Measurements from ENCODE around the gene KRTAP5-3.
"Not testable (repeated sequence)": the region's sequence is repeated elsewhere in the genome, so short reads cannot be mapped to it uniquely, and the experiment has no call there.

The KRTAP5-3 gene

DNA sequence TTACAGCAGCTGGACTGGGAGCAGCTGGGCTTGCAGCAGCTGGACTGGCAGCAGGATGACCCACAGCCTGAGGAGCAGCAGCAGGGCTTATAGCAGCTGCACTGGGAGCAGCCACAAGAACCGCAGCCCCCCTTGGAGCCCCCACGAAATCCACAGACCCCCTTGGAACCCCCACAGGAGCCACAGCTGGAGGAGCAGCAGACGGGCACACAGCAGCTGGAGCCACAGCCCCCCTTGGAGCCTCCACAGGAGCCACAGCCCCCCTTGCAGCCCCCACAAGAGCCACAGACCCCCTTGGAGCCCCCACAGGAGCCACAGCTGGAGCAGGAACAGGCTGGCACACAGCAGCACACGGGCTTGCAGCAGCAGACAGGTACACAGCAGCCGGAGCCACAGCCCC is 362 bp downstream of the KRTAP5-3 start:
- not testable (repeated sequence) for DNase-seq

DNA sequence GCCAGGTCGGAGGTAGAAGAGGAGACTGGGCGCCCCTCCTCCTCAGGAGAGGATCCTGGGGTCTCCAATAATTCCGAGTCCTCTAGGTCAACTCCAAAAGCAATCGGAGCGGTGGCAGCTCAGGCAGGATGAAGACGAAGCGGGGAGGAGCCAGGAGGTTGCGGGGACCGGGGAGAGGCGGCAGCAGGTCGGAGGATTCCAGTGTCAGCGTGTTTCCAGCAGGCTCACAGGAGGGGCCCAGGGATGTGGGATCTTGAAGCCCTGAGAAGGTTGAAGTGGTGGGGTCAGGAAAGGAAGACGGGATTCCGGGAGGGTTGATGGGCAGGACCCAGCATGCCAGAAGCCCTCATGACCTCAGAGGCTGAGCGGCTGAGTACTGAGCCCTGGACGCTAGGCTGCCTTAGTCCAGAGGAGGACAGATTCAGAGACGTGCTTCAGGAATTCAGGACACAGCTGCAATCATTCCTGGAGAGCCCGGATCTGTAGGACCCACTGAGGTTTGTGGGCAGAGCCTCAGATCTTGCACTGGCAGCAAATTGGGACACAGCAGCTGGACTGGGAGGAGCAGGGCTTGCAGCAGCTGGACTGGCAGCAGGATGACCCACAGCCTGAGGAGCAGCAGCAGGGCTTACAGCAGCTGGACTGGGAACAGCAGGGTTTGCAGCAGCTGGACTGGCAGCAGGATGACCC is 962 bp downstream of the KRTAP5-3 start:
- not testable (repeated sequence) for DNase-seq

DNA sequence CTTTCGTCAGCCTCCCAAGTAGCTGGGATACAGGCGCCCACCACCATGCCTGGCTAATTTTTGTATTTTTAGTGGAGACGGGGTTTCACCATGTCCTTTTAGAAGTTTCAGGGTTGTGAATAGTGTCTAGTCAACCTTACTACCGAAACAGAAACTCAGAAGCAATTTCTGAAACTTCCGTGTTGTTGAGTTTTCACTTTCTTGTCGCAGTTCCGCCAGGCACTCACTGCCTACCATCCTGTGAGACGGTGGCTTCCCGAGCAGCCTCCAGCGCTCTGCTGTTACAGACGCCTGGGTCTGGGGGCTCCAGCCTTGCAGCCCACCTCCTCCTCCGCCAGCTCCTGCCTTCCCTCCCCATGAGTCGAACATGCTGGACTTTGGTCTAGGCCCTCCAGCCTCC is 2.3 kb downstream of the KRTAP5-3 start:
- not testable (repeated sequence) for DNase-seq

DNA sequence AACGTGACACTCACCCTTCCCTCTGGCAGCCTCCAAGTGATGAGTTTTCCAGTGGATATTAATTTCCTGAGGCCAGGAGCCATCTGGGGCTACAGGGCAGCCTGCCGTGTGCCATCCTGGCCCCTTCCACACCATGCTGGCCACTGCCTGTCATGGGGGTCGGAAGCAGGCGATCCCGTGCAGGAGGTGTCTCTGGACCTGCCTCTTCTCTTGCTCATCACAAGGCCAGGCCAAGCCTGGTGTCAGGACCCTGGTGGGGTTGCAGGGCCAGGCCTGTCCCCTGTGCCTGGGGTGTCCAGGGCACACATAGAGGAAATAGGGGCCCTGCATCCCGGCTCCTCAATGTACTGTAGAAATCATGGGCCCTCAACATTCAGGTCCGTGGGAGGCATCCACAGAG is 3.6 kb downstream of the KRTAP5-3 start:
- no peak for DNase-seq

DNA sequence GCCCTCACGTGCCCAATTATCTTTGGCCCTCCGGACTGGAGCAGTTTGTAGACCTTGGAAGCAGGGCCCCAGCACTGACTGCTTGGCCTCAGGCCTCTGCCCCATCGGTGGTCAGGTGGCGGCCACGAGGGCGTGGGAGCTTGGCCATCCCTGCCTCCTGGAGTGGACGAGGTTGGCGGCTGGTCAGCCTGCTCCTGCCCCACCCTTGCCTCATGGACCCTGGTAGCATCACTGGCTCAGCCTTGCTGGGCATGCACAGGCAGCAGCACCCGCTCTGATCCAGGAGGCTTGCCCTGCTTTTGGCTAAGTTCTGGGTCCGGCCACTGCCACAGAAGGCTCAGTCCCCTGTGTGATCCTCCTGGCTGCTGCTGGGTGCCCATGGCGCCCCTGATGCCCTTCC is 4.1 kb downstream of the KRTAP5-3 start:
- DNase-seq, result no peak

DNA sequence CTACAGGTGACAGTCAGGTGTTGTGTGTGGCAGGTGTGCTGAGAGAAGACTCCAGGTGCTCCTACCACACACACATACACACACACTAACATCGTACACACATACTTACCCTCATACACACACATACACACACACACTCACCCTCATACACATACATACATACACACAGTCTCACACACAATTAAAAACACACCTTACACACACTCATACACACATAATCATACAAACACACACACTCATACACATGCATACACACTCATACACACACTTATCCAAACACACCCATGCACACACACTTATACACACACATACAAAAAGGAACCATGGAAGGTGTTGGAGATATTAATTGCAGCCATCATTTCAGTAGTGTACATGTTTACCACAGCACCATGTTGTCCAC is 4.6 kb downstream of the KRTAP5-3 start:
- no peak for DNase-seq

DNA sequence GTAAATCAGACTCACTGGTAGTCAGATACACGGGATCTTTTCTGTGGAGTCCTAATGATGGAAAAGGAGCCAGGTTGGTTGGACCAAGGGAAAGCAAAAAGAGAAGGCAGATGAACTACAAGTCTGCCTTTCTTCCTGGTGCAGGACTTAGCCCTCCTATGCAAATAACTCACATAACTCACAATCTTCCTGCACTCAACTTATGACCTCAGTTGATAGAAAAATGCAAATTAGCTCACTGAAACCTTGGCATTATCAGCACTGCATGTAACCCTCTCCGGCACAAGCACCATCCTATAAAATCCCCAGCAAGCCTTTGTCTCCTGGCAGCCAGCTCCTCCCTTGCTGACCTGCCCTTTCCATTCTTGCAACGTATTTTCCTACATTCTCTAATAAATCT is 6.6 kb downstream of the KRTAP5-3 start:
- DNase-seq, result not testable (repeated sequence)

DNA sequence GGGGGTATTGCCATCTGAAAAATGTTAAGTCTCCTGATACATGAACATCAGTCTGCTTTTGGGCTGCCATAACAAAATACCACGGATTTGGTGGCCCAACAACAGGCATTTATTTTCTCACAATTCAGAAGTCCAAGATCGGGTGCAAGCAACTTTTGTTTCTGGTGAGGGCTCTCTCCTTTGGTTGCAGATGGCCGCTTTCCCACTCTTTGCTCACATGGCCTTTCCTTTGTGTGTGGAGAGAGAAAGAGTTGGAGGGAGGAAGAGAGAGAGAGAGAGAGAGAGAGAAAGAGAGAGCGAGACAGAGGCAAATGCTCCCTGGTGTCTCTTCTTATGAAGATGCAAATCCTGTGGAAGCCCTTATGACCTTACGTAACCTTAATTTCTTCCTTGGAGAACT is 7.6 kb downstream of the KRTAP5-3 start:
- DNase-seq, result no peak

DNA sequence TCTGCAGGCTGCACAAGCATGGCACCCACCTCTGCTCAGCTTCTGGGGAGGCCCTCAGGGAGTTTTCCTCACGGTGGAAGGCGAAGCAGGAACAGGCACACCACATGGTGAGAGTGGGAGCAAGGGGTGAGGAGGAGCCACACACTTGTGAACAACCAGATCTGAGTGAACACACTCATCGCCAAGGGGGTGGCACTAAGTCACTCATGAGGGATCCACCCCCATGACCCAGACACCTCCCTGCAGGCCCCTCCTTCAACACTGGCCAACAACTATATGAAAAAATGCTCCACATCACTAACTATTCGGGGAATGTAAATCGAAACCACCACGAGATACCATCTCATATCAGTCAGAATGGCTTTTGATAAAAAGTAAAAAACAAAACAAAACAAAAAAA is 9.4 kb downstream of the KRTAP5-3 start:
- DNase-seq, result no peak

DNA sequence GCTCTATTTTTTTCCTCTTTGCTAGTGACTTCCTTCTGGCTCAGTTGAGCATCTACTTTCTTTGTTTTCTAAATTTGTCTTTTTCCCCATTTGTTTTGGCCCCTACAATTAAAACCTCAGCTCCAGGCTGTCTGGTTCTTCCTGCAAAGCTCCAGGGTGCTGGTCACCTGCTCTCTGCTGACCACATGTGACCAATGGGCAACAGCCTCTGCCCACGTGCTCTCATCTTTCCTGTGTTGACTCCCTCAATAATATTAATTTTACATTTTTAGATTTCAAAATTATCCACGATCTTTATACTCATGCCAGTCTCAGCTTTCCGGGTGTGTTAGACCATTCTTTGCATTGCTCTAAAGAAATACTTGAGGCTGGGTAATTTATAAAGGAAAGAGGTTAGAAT is 9.9 kb downstream of the KRTAP5-3 start:
- DNase-seq, result not testable (repeated sequence)

DNA sequence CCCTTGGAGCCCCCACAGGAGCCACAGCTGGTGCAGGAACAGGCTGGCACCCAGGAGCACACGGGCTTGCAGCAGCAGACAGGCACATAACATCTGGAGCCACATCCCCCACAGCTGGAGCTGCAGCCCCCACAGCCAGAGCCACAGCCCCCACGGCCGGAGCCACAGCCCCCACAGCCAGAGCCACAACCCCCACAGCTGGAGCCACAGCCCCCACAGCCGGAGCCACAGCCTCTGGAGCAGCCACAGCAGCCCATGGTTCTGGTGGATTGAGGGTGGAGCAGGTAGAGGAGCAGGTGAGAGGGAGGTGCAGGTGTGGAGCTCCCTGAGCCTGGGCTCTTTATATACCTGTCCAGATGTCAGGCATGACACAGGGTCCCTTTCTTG is 10.3 kb downstream of the KRTAP5-3 start, which contains the start of gene KRTAP5-2:
Gene KRTAP5-2 (minus strand): TSS at position 301 of the 387 bp plus-strand sequence. CDS start 44 bp downstream, at position 257.
- no peak for DNase-seq

DNA sequence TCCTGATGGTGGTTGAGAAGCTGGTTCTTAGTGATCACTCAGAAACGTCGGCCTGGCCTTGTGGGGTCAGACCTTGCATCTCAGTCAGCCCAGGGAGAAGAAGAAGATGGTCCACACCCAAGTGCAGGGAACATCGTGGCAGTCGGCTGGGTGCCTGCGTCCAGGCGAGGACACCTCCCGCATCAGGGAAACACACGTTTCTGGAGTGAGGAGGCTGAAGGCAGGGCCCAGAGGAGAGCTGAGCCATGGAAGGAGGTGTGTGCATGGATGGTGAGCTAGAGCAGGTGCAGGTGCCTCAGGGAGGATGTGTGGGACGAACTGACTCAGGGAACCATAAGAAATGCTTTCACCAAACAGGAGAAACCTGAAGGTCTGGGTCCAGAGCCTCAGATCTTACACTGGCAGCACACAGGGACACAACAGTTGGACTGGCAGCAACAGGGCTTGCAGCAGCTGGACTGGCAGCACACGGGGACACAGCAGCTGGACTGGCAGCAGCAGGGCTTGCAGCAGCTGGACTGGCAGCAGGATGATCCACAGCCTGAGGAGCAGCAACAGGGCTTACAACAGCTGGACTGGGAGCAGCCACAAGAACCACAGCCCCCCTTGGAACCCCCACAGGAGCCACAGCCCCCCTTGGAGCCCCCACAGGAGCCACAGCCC is 10.8 kb downstream of the KRTAP5-3 start:
- no peak for DNase-seq

DNA sequence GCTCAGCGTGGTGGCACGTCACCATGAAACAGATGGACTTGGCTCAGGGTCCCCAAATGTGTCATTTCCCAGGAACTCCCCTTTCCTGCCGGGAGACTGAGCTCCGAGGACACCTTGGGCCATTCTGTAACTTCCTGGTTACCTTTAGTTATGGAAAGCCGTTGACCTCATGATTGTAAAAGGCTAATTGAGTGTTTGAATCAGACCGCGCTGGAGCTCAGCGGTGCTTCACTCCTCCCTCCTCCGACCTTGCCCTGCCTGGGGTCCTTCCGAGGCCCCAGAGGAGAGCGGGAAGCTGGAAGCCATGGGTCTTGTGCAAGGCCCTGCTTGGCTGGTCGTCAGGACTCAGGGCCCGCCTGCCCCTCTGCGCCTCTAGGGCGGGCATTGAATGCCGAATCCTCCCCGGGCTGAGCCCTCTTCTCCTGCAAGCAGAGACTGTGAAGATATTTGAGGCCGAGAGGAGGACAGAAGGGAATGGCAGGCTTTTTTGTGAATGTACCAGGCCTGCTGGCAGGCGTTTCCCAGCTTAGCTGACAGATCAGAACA is 11.6 kb downstream of the KRTAP5-3 start:
- DNase-seq, result not testable (repeated sequence)

DNA sequence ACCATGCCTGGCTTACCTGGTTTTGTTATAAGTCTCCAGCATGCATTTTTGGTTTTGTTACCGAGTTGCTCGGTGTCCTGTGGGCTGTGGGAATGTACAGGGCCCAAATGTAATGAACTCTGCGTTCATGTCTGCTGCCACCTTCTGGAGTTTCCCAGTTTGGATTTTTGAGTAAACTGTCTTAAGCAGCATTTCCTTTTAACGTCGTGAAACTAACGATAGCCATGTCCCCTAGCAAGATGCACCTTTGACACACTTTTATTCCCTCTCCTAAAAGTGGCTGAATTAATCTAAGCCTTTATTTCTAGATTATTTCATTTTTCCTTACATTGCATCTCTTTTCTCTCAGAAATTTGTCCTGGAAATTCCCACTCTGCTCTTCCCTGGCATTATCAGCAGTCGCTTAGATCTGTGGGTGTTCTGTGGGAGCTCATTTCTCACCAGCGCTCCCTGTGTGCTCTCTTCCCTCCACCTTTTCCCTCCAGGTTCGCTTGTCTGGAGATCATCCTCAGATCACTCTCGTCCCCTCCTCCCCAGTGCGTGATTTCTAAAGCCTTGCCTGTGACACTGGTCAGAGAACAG is 12.2 kb downstream of the KRTAP5-3 start:
- not testable (repeated sequence) for DNase-seq

DNA sequence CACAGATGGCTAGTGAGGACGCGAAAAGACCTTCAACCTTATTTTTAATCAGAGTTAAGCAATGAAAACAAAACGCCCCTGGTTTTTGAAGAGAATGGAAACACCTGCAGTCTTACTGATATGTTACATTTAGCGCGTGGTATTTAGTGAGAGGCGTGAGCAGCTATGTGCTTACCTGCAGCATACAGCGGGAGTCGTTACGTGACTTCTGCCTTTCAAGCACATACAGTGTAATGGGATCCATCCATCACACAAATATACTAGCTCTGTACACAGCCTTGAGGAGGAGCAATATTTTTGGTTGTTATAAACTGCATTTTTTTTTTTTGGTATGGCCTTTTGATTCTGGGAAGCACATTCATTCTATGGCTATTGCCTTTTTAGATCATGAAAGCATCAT is 15.6 kb downstream of the KRTAP5-3 start:
- no peak for DNase-seq

DNA sequence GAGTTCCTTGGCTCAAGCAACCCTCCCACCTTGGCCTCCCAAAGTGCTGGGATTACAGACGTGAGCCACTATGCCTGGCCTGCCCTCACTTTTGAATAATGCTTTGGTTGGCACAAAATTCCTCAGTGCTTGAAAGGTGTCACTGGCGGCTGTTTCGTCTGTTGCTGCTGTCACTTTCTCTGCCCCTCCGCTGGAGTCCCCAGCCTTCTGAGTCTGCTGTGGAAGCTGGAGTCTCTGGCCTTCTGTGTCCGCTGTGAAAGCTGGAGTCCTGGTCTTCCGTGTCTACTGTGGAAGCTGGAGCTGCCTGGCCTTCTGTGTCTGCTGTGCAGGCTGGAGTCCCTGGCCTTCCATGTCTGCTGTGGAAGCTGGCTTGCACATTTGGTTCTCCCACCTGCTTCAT is 18.3 kb downstream of the KRTAP5-3 start:
- no peak for DNase-seq

DNA sequence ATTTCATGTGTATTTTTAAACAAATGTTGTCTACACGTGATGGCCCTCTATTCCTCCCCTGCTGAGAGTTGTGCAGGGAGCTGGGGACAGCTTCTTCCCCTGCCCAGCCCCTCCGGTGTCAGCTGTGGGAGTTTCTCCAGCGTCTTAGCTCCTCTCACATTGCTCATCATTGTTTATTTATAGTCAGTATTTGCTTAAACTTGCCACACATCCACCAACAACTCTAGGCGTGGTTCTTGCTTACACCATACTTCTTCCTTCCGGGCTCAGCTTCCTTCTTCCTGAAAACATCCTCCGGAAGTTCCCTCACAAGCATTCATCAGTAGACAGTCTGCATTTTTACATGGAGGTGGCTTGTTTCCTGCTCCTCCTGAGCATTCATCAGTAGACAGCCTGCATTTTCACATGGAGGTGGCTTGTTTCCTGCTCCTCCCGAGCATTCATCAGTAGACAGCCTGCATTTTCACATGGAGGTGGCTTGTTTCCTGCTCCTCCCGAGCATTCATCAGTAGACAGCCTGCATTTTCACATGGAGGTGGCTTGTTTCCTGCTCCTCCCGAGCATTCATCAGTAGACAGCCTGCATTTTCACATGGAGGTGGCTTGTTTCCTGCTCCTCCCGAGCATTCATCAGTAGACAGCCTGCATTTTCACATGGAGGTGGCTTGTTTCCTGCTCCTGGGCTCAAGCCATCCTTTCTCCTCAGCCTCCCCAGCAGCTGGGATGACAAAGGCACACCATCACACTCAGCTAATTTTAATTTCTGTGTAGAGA is 18.9 kb downstream of the KRTAP5-3 start:
- not testable (repeated sequence) for DNase-seq

DNA sequence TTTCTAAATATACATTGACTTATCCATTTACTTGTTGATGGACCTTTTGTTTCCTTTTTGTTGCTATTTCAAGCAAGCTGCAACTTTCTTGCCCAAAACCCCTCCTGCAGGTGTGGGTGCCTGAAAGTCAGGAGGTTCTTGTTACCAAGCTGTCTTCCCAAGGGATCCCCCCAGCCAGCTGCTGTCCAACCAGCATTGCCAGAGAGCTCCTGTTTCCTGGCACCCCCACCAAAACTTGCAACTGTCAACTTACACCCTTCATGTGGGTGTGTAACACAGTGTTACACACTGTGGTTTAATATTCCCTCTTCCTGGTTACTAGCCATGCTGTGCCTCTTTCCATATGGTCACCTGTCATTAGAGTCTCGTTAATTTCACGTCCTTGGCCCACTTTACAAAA is 21.6 kb downstream of the KRTAP5-3 start:
- DNase-seq, result no peak

DNA sequence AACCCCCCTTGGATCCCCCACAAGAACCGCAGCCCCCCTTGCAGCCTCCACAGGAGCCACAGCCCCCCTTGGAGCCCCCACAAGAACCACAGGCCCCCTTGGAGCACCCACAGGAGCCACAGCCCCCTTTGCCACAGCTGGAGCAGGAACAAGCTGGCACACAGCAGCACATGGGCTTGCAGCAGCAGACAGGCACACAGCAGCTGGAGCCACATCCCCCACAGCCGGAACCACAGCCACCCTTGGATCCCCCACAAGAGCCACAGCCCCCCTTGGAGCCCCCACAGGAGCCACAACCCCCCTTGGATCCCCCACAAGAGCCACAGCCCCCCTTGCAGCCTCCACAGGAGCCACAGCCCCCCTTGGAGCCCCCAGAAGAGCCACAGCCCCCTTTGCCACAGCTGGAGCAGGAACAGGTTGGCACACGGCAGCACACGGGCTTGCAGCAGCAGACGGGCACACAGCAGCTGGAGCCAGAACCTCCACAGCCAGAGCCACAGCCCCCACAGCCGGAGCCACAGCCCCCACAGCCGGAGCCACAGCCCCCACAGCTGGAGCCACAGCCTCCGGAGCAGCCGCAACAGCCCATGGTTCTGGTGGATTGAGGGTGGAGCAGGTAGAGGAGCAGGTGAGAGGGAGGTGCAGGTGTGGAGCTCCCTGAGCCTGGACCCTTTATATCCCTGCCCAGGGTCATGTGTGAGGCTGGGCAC is 23.4 kb downstream of the KRTAP5-3 start, which contains the start of gene KRTAP5-1:
Gene KRTAP5-1 (minus strand): TSS at position 623 of the 710 bp plus-strand sequence. CDS start 34 bp downstream, at position 589.
- not testable (repeated sequence) for DNase-seq

DNA sequence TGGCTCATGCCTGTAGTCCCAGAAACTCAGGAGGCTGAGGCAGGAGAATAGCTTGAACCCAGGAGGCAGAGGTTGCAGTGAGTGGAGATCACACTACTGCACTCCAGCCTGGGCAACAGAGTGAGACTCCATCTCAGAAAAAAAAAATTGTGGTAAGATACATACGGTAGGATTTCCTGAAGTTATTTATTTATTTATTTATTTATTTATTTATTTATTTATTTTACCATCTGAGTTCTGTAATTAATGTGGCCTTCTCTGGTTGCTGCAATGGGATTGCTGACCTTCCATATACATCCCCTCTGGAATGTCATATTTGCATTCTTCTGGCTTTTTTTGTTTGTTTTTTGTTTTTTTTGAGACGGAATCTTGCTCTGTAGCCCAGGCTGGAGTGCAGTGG is 25.4 kb downstream of the KRTAP5-3 start:
- not testable (repeated sequence) for DNase-seq

DNA sequence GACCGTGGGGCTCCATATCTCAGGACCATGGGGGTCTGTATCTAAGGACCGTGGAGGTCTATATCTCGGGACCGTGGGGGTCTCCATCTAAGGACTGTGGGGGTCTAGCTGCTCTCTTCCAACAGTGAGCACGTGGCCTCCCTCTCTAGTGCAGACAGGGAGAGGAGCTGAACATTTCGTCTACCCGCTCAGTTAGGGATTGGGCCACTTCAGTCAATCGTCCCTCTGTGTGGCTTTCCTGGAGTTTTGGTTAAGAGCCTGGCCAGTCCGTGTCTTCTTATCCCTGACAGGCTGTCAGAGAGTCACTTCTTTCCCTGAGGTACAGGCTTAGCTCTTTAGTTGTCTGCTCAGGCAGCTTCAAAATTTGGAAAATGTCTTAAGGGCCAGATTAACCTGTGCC is 26.3 kb downstream of the KRTAP5-3 start:
- no peak for DNase-seq

DNA sequence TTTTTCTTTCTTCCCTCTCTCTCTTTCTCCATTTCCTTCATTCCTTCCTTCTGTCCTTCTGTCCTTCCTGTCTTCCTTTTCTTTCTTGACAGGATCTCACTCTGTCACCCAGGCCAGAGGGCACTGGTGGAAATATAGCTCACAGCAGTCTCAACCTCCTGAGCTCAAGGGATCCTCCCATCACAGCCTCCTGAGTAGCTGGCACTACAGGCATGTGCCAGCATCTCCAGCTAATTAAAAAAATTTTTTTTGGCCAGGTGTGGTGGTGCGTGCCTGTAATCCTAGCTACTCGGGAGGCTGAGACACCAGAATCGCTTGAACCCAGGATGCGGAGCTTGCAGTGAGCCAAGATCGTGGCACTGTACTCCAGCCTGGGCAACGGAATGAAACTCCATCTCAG is 31.4 kb downstream of the KRTAP5-3 start:
- DNase-seq, result no peak
